ENCODE data around the gene MYT1.

The MYT1 gene

GRCh38 chr20:64236137-64237088 is 72.2 kb downstream of the MYT1 start:
- no peak for DNase-seq

GRCh38 chr20:64237316-64237715 is 73.1 kb downstream of the MYT1 start:
- no peak for DNase-seq

- DNase-seq, result no peak
Measured at GRCh38 chr20:64238115-64238825, 74.0 kb downstream of the MYT1 start.

- no peak for DNase-seq
Measured at GRCh38 chr20:64238851-64239387, 74.7 kb downstream of the MYT1 start.

GRCh38 chr20:64239449-64240242 is 75.4 kb downstream of the MYT1 start:
- DNase-seq, result no peak

- no peak for DNase-seq
Measured at GRCh38 chr20:64240243-64241015, 76.2 kb downstream of the MYT1 start.

GRCh38 chr20:64241061-64241460 is 76.8 kb downstream of the MYT1 start:
- no peak for DNase-seq

GRCh38 chr20:64242003-64242796 is 77.9 kb downstream of the MYT1 start:
- no peak for DNase-seq

GRCh38 chr20:64242797-64243475 is 78.7 kb downstream of the MYT1 start:
- DNase-seq, result no peak

- DNase-seq, result no peak
Measured at GRCh38 chr20:64244281-64244805, 80.1 kb downstream of the MYT1 start.

GRCh38 chr20:64244870-64245603 is 80.8 kb downstream of the MYT1 start:
- DNase-seq, result peak; percentile 17

- no peak for DNase-seq
Measured at GRCh38 chr20:64245746-64246595, 81.7 kb downstream of the MYT1 start.

- DNase-seq, result no peak
Measured at GRCh38 chr20:64246616-64247306, 82.5 kb downstream of the MYT1 start.

GRCh38 chr20:64247307-64247618 is 83.0 kb downstream of the MYT1 start:
- no peak for DNase-seq

- no peak for DNase-seq
Measured at GRCh38 chr20:64247970-64248841, 84.0 kb downstream of the MYT1 start.

GRCh38 chr20:64250027-64250426 is 85.8 kb downstream of the MYT1 start:
- DNase-seq, result no peak

GRCh38 chr20:64253000-64253383 is 88.7 kb downstream of the MYT1 start:
- no peak for DNase-seq

All from hematopoietic multipotent progenitor cell treated with erythropoietin and hydrocortisone succinate and interleukin-3 and kit ligand, for 6 days (in vitro differentiated cells).